PC-9 (cell line): Measurements from ENCODE around the gene TRPM4.

ENCODE experiments used
- EZH2 ChIP-seq: fragments of 200-600 bp; sonication (generic); IDR thresholded peaks from 2 replicates; pipeline ENCODE4 v1.8.0; 2017; ENCODE audit warnings: antibody characterized with exemption, low read depth
- TF ChIP-seq, protein P1 (sequence below): fragments of 200-600 bp; sonication (generic); conservative IDR thresholded peaks from 2 replicates; pipeline ENCODE4 v1.6.1; 2017; ENCODE audit warnings: mixed run types, antibody characterized with exemption, mild to moderate bottlenecking, moderate library complexity

- no peak for TF ChIP-seq EZH2
- TF ChIP-seq, protein P1, sequence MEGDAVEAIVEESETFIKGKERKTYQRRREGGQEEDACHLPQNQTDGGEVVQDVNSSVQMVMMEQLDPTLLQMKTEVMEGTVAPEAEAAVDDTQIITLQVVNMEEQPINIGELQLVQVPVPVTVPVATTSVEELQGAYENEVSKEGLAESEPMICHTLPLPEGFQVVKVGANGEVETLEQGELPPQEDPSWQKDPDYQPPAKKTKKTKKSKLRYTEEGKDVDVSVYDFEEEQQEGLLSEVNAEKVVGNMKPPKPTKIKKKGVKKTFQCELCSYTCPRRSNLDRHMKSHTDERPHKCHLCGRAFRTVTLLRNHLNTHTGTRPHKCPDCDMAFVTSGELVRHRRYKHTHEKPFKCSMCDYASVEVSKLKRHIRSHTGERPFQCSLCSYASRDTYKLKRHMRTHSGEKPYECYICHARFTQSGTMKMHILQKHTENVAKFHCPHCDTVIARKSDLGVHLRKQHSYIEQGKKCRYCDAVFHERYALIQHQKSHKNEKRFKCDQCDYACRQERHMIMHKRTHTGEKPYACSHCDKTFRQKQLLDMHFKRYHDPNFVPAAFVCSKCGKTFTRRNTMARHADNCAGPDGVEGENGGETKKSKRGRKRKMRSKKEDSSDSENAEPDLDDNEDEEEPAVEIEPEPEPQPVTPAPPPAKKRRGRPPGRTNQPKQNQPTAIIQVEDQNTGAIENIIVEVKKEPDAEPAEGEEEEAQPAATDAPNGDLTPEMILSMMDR = no peak
Measured at GRCh38 chr19:49193822-49194394, 36.3 kb downstream of the TRPM4 start.
